ENCODE data around the gene GMDS.
A peak's percentile ranks its signal among the peaks of the same experiment; 100 is the strongest.

The GMDS gene

GRCh38 chr6:2245103-2245876 is at the start of gene GMDS:
Gene GMDS, minus strand, starts transcription at chr6:2245605.
- Histone ChIP-seq H3K9me3 (ENCODE audit: control insufficient read depth, low read length) (no peaks in the 10 kb centered on the region), H3K36me3 (ENCODE audit: control insufficient read depth, insufficient read depth, low read length) (no peaks in the 10 kb centered on the region), H3K4me1 (peaks cover 12% of the 10 kb centered on the region), H3K4me3 (ENCODE audit: low read depth, low read length) (peak within 1 kb of the TSS; percentile 73), H3K4me2 (ENCODE audit: low read length) (peak within 1 kb of the TSS; percentile 91), H3K27me3 (ENCODE audit: control insufficient read depth, insufficient read depth, low read length) (no peaks in the 10 kb centered on the region), H3K27ac (peak within 1 kb of the TSS; percentile 82), H3K9ac (peak within 1 kb of the TSS; percentile 64), H3K79me2 (no peaks in the 10 kb centered on the region), H2AFZ (peak within 1 kb of the TSS; percentile 98)
- TF ChIP-seq CTCF (IDR thresholded peaks at IDR 0.05): no peak

- no peaks in the 10 kb centered on the region for H3K79me2 ChIP-seq
- no peaks in the 10 kb centered on the region for H3K9me3 ChIP-seq (ENCODE audit: control insufficient read depth, low read length)
- H3K4me2 ChIP-seq (ENCODE audit: low read length): no peak overlapping the region
- H3K4me1 ChIP-seq: no peaks in the 10 kb centered on the region
- H2AFZ ChIP-seq: no peak overlapping the region
- no peak for TF ChIP-seq CTCF (IDR thresholded peaks at IDR 0.05)
- no peak overlapping the region for H3K27ac ChIP-seq
- H3K9ac ChIP-seq: no peak overlapping the region
- H3K27me3 ChIP-seq (ENCODE audit: control insufficient read depth, insufficient read depth, low read length): no peaks in the 10 kb centered on the region
- no peaks in the 10 kb centered on the region for H3K36me3 ChIP-seq (ENCODE audit: control insufficient read depth, insufficient read depth, low read length)
- no peak overlapping the region for H3K4me3 ChIP-seq (ENCODE audit: low read depth, low read length)
Measured at GRCh38 chr6:2285510-2285909, 40.1 kb upstream of the GMDS start.

- no peaks in the 10 kb centered on the region for H3K79me2 ChIP-seq
- H3K27ac ChIP-seq: no peak overlapping the region
- H3K27me3 ChIP-seq (ENCODE audit: control insufficient read depth, insufficient read depth, low read length): no peaks in the 10 kb centered on the region
- no peaks in the 10 kb centered on the region for H3K36me3 ChIP-seq (ENCODE audit: control insufficient read depth, insufficient read depth, low read length)
- no peak overlapping the region for H3K4me3 ChIP-seq (ENCODE audit: low read depth, low read length)
- H2AFZ ChIP-seq: no peak overlapping the region
- no peak overlapping the region for H3K9ac ChIP-seq
- no peaks in the 10 kb centered on the region for H3K4me1 ChIP-seq
- no peak overlapping the region for H3K4me2 ChIP-seq (ENCODE audit: low read length)
- no peak for TF ChIP-seq CTCF (IDR thresholded peaks at IDR 0.05)
- H3K9me3 ChIP-seq (ENCODE audit: control insufficient read depth, low read length): no peaks in the 10 kb centered on the region
Measured at GRCh38 chr6:2275892-2276242, 30.5 kb upstream of the GMDS start.

- H3K9ac ChIP-seq: no peak overlapping the region
- H3K4me1 ChIP-seq: no peaks in the 10 kb centered on the region
- TF ChIP-seq CTCF (IDR thresholded peaks at IDR 0.05): no peak
- no peak overlapping the region for H3K4me3 ChIP-seq (ENCODE audit: low read depth, low read length)
- H3K9me3 ChIP-seq (ENCODE audit: control insufficient read depth, low read length): no peaks in the 10 kb centered on the region
- no peaks in the 10 kb centered on the region for H3K36me3 ChIP-seq (ENCODE audit: control insufficient read depth, insufficient read depth, low read length)
- no peak overlapping the region for H3K4me2 ChIP-seq (ENCODE audit: low read length)
- H2AFZ ChIP-seq: no peak overlapping the region
- no peak overlapping the region for H3K27ac ChIP-seq
- H3K79me2 ChIP-seq: no peaks in the 10 kb centered on the region
- H3K27me3 ChIP-seq (ENCODE audit: control insufficient read depth, insufficient read depth, low read length): no peaks in the 10 kb centered on the region
Measured at GRCh38 chr6:2274981-2275891, 29.8 kb upstream of the GMDS start.
